22Rv1 (cell line): ENCODE measurements around the gene AP4E1.

Experiments
- ZFX ChIP-seq: fragments of 450-650 bp; IDR thresholded peaks from 2 replicates; pipeline ENCODE4 v1.6.1; 2017; ENCODE audit warnings: antibody characterized with exemption, borderline replicate concordance
- TF ChIP-seq, protein P1 (sequence below): fragments of 450-650 bp; IDR thresholded peaks from 2 replicates; pipeline ENCODE4 v1.5.1; 2017; ENCODE audit warnings: mild to moderate bottlenecking

DNA sequence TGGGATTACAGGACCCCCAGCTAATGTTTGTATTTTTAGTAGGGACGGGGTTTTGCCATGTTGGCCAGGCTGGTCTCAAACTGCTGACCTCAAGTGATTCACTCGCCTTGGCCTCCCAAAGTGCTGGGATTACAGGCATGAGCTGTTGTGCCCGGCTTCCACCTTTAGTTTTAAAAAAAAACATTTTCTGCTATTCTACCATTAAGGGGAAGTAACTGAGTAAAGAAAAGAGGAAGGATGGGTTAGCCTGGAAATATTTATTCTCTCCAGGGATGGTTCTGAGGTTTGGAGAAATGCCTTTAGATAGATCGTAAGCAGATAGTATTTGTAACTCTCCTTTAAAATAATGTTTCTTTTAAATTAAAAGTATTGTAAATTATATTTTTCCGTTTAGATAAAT lies 3.1 kb downstream of the AP4E1 start:
- TF ChIP-seq, protein P1, sequence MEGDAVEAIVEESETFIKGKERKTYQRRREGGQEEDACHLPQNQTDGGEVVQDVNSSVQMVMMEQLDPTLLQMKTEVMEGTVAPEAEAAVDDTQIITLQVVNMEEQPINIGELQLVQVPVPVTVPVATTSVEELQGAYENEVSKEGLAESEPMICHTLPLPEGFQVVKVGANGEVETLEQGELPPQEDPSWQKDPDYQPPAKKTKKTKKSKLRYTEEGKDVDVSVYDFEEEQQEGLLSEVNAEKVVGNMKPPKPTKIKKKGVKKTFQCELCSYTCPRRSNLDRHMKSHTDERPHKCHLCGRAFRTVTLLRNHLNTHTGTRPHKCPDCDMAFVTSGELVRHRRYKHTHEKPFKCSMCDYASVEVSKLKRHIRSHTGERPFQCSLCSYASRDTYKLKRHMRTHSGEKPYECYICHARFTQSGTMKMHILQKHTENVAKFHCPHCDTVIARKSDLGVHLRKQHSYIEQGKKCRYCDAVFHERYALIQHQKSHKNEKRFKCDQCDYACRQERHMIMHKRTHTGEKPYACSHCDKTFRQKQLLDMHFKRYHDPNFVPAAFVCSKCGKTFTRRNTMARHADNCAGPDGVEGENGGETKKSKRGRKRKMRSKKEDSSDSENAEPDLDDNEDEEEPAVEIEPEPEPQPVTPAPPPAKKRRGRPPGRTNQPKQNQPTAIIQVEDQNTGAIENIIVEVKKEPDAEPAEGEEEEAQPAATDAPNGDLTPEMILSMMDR: no peak
- no peak for TF ChIP-seq ZFX
